ENCODE results near the gene ACP1. TPM values are rescaled to one million over a fixed set of nuclear protein-coding genes. Genes with fewer than 3 reads are reported as not detected.

ACP1 gene
- total RNA-seq, 1 donor from 2014 or later: 124 TPM

GRCh38 chr2:248724-249123, 16.0 kb upstream of the ACP1 start:
- Mint-ChIP-seq H3K4me3 (no peak overlapping the region), H3K9me3 (no peaks in the 10 kb centered on the region), H3K27ac (no peak overlapping the region), H3K27me3 (no peaks in the 10 kb centered on the region), H3K36me3 (peaks cover 32% of the 10 kb centered on the region), H3K4me1 (ENCODE audit: unreplicated experiment) (peaks cover 19% of the 10 kb centered on the region)
- no peak for DNase-seq (ENCODE audit: extremely low spot score, unreplicated experiment)
- TF ChIP-seq CTCF (conservative IDR thresholded peaks at IDR 0.05): no peak

DNA sequence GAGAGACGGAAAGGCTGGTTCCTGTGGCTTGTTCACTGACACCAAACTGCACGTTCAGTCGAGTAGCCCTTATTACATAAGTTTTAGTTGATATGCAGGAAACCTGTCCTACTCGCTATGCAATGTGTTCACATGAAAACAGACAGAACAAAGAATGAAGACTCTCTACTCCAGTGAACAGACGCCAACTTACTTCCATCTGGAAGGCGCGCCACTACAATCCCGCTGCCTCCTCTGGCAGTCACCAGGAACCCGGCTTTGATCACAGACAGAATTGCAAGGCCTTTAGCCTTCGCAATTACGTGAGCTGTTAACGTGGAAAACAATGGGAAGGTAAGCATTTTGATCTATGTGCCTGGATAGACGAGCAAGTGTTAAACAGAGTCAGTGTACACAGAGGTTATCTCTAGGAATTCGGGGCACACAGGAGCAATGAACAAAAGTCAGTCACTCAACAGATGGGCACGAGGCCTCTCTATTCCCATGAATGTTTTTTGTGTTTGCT, 15.2 kb upstream of the ACP1 start:
- peaks cover 24% of the 10 kb centered on the region for H3K4me1 Mint-ChIP-seq (ENCODE audit: unreplicated experiment)
- no peaks in the 10 kb centered on the region for H3K27me3 Mint-ChIP-seq
- H3K4me3 Mint-ChIP-seq: peak overlapping the region; percentile 49
- no peaks in the 10 kb centered on the region for H3K9me3 Mint-ChIP-seq
- H3K36me3 Mint-ChIP-seq: peaks cover 30% of the 10 kb centered on the region
- DNase-seq (ENCODE audit: extremely low spot score, unreplicated experiment): no peak
- peak overlapping the region; percentile 96 for H3K27ac Mint-ChIP-seq
- no peak for TF ChIP-seq CTCF (conservative IDR thresholded peaks at IDR 0.05)

DNA sequence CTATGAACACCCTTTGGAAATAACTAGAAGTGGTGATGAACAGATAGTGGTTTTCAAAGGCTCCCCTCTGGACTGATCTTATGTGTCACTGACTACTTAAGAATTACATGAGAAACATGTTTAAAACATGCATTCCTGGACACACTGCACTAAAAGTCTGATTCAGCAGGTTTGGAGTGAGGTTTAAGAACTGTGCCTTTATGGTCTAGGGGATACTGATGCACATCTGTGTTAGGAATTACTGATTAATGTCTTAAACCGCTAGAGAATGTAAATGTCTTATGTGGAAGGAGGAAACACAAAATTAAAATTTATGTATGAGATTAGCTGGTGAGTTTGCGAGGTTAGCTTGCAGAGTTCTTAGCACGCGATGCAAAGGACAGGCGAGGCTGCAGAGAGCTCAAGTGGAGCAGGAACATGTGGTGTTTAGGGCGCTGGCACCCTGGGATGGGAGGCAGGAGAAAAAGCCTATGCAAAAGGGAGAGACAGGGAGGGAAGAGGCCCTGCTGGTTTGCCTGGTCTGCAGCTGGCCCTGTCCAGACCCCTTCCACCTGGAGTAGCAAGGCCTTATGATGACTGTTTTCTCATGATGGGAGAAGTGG, 12.6 kb upstream of the ACP1 start:
- peaks cover 21% of the 10 kb centered on the region for H3K4me1 Mint-ChIP-seq (ENCODE audit: unreplicated experiment)
- H3K27ac Mint-ChIP-seq: peak overlapping the region; percentile 98
- no peaks in the 10 kb centered on the region for H3K9me3 Mint-ChIP-seq
- no peak for TF ChIP-seq CTCF (conservative IDR thresholded peaks at IDR 0.05)
- H3K4me3 Mint-ChIP-seq: no peak overlapping the region
- H3K27me3 Mint-ChIP-seq: no peaks in the 10 kb centered on the region
- H3K36me3 Mint-ChIP-seq: peaks cover 18% of the 10 kb centered on the region
- no peak for DNase-seq (ENCODE audit: extremely low spot score, unreplicated experiment)

DNA sequence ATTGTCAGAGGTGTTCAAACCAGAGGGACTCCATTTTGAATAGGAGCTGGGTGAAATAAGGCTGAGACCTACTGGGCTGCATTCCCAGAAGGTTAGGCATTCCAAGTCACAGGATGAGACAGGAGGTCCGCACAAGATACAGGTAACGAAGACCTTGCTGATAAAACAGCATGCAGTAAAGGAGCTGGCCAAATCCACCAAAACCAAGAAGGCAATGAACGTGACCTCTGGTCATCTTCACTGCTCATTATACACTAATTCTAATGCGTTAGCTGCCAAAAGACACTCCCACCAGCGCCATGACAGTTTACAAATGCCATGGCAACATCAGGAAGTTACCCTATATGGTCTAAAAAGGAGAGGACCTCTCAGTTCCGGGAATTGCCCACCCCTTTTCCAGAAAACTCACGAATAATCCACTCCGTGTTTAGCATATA, 11.5 kb upstream of the ACP1 start:
- no peak overlapping the region for H3K4me3 Mint-ChIP-seq
- TF ChIP-seq CTCF (conservative IDR thresholded peaks at IDR 0.05): no peak
- DNase-seq (ENCODE audit: extremely low spot score, unreplicated experiment): no peak
- no peaks in the 10 kb centered on the region for H3K9me3 Mint-ChIP-seq
- peaks cover 20% of the 10 kb centered on the region for H3K4me1 Mint-ChIP-seq (ENCODE audit: unreplicated experiment)
- peaks cover 23% of the 10 kb centered on the region for H3K36me3 Mint-ChIP-seq
- peak overlapping the region; percentile 75 for H3K27ac Mint-ChIP-seq
- H3K27me3 Mint-ChIP-seq: no peaks in the 10 kb centered on the region

DNA sequence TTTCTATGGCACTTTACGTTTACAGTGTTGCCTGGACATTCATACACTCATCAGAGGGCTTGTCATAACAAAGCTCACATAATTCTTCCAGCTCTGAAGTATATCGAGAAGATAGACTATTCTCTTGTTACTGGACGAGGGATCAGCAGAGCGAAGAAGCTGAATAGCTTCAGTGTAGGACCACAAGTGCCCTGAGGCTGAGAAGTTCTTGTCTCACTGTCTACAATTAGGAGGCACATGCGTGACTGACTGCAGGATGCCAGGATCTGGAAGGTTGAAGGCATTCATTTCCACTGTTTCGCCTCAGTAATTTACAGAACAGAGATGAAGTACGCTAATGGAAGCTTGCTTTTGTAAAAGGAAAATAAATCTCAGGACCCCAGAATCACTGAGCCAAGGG, 10.5 kb upstream of the ACP1 start:
- H3K9me3 Mint-ChIP-seq: no peaks in the 10 kb centered on the region
- H3K27me3 Mint-ChIP-seq: no peaks in the 10 kb centered on the region
- TF ChIP-seq CTCF (conservative IDR thresholded peaks at IDR 0.05): no peak
- peaks cover 30% of the 10 kb centered on the region for H3K36me3 Mint-ChIP-seq
- peak overlapping the region; percentile 32 for H3K27ac Mint-ChIP-seq
- no peak for DNase-seq (ENCODE audit: extremely low spot score, unreplicated experiment)
- no peak overlapping the region for H3K4me3 Mint-ChIP-seq
- peaks cover 19% of the 10 kb centered on the region for H3K4me1 Mint-ChIP-seq (ENCODE audit: unreplicated experiment)
